GM19043 (cell line): ENCODE measurements around the gene UCK2.

ENCODE experiments used
- ATAC-seq: cut with Tn5 transposase; IDR thresholded peaks from one replicate; pipeline ENCODE4 v1.9.1; 2021; ENCODE audit warnings: low read depth; ENCODE audit not compliant: unreplicated experiment

Gene UCK2

GRCh38 chr1:165833358-165833757, 5.9 kb downstream of the UCK2 start:
- ATAC-seq = no peak

DNA sequence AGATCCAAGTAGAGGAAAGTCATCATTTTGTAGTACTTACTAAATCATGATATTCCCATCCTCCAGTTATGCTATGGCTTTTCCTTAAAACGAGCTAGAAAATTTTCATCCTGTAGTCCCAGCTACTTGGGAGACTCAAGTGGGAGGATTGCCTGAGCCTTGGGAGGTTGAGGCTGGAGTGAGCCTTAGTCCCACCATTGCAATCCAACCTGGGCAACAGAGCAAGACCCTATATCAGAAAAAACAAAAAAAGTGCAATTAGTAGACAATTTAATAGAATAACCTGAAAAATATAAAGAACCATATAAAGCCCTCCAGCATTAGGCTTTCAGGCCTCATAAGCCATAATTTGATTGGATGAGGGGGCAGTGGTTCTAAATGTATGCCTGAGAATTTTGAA, 6.8 kb downstream of the UCK2 start:
- ATAC-seq = no peak

- no peak for ATAC-seq
Measured at GRCh38 chr1:165834881-165835280, 7.5 kb downstream of the UCK2 start.

GRCh38 chr1:165836664-165837482, 9.5 kb downstream of the UCK2 start:
- ATAC-seq = no peak

- no peak for ATAC-seq
Measured at GRCh38 chr1:165837838-165838364, 10.5 kb downstream of the UCK2 start.

DNA sequence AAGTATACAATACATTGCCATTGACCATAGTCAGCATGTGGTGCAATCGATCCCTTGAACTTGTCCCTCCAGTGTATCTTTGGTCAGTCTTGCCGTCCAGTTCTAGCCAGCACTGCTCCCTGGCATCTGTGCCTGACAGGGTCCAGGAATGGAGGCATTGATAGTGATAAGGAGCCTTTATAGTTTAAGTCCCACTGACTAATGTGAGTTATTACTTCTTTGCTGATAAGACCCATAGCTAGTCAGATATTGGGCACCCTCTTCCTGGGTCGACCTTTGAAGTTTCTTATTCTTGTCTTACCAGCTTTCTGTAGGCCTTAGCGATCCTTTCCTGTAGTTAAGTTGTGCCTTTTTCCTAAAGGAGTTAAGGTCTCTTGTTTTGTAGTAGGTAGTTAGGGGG, 13.0 kb downstream of the UCK2 start:
- no peak for ATAC-seq

DNA sequence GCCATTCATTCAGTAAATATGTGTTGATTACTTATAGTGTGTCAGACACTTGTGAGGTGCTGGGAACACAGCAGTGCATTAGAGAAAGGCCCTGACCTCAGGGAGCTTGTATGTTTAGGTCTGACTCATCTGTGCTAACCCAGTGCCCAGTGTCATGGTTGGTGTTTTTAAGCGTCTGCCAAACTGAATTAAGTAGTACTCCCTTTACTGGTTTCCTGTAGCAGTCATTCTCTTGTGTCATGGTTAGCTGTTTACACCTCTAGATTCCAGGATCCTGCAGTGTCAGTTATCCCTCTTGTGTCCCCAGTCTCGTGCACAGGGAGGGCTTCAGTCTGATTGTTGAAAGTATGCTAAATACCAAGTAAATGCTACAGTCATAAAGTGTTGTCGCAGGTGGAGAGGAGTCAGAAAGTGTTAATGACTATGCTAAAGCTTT, 14.2 kb downstream of the UCK2 start:
- ATAC-seq = peak; percentile 40

GRCh38 chr1:165842023-165842670, 14.7 kb downstream of the UCK2 start:
- ATAC-seq = peak; percentile 5

DNA sequence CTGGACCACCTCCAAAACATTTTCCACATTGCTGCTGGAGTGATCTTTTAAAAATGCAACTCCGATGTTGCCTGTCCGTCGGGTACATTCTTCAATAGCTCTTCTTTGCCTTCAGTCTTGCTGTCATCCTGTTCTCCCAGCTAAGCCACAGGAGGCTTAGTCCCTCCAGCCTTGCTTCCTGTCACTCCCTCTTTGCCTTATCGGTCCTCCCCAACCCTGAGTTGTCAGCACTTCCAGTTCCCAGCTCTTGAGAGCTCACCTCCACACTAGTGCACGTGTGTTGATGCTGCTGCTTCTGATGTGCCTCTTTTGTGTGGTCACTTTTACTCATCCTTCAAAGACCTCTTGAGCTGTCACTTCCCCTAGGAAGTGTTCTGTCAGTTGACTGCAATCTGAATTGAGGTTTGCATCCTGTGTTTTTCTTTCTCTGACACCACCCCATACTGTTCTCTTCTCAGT, 15.3 kb downstream of the UCK2 start:
- ATAC-seq = peak; percentile 55

- ATAC-seq = no peak
Measured at GRCh38 chr1:165843304-165843703, 15.9 kb downstream of the UCK2 start.

DNA sequence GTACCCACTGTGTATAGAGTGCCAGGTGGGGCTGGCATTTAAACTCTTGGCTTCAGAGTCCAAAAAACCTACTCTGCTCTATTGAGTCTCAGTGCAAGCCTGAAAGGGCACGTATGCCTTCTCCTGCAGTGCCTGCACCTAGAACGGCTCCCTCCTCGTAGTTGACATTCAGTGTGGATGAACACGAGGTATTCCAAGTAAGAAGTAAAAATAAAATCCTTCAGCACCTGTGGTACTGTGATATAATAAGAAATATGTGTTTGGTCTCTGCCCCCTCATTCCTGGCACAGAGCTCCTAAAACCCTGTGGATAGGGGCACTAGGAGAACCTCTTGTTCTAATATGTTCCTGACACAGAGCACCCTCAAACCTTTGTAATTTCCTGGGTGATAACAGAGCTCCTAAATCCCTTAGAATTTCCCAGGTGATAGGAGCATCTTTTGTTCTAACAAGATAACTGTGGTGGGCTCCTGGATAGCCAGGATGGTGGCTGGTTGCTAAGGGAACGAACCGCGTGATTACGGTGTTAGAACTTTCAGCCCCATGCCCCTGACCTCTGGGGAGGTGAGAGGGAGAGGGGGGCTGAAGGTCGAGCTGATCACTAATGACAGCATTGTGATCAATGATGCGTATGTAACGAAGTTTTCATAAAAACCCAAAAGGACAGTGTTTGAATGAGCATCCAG, 16.8 kb downstream of the UCK2 start:
- no peak for ATAC-seq

GRCh38 chr1:165844933-165845332, 17.5 kb downstream of the UCK2 start:
- ATAC-seq = no peak

- no peak for ATAC-seq
Measured at GRCh38 chr1:165845569-165845968, 18.2 kb downstream of the UCK2 start.

- no peak for ATAC-seq
Measured at GRCh38 chr1:165845992-165846748, 18.8 kb downstream of the UCK2 start.

DNA sequence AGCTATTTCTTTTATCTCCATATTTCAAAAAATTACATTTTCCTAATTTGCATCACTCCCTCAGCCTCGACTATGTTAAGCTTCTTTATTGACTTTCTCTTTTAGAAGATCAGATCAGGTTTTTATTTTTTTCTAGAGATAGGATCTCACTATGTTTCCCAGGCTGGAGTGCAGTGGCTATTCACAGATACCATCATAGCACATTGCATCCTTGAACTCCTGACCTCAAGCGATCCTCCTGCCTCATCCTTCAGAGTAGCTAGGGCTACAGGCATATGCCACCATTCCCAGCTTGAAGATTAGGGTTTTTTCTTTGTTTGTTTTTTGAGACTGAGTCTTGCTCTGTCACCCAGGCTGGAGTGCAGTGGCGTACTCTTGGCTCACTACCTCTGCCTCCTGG, 20.1 kb downstream of the UCK2 start:
- no peak for ATAC-seq

DNA sequence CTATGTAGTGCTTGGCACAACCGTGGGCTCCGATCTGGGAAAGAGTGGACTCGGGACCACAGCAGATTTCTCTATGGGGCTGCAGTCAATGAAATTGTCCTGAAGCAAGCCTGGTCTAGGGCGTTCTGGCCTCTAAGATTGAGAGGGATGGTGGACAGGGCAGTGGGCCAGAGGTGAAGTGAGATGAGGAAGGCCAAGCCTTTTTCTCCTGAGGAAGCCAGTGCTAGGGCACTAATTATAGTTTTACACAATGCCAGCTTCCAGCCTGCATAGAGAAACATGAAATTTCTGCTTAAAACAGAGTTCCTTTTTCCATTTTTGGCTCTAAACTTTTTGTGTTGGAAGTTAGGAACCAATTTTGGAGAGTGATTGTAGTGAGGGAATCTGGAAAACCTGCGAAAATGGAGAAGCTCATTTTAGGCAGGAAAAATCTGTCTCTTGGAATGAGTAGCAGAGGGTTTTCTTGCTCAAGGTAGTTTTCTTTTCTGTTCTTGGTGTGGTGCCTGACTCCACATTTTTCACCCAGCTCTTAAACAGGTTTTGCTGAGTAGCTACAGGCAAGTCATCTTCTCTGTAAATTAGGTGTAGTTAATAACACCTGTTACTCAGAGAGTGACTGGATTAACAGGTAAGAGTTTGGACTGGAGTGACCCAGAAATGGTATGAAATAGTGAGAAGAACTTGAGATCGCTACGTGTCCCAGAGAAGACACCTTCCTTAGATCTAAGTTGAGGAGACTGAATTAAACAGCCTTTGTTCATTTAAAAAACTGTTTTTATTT, 22.1 kb downstream of the UCK2 start:
- ATAC-seq = no peak

DNA sequence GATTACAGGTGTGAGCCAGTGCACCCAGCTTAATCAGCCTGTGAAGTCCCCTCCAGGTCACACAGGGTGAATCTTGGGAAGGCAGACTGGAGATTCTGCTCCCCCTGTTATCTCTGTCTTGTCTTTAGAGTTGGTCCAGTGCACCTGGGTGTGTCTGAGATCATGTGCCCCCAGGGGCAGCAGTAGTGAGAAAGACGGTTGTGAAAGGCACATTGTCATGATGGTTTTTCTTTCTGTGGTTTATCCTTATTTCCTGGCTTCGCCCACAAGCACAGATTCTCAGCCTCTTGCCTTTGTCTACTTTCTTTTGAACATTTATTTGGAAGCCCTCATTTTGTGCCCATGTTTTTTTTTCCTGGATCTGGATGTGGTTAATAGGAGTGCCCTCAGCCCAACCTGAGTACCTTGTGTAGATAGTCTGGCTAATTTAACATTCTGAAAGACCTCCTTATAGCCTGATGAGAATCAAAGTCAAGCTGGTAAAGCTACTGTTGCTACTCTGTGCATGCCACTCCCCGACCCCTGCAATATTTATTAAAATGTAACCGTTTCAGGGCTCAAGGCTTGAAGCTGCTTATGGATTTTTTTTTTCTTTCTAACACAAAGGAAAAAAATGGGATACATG, 23.7 kb downstream of the UCK2 start:
- ATAC-seq = peak; percentile 60

DNA sequence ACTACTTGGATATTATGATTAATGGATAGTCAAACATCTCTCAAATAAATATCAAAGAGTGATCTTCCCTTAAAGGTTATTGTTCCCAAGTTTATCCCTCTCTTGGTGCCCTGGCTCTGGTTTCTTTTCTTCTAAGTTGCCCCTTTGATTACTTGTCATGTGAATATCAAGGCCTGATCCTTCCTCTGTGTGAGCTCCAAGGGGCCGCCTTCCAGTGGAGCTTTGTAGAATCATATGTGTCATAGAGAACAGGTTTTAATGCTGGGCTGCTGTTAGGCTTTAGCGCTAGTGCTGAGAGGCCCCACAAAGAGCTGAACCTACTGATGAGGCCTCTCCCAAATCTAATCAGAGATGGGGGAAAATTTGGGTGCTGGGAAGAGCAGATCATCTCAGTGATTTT, 25.5 kb downstream of the UCK2 start:
- ATAC-seq = no peak

GRCh38 chr1:165853528-165854075, 26.2 kb downstream of the UCK2 start:
- ATAC-seq = no peak
